ENCODE data around the gene TIMM44.

Gene TIMM44

GRCh38 chr19:7883105-7883504 lies 60.4 kb downstream of the TIMM44 start:
- DNase-seq (ENCODE audit: insufficient read length, low spot score) (no peak), FAIRE-seq (no peak)
- no peak for TF ChIP-seq SPI1 (IDR thresholded peaks at IDR 0.05; ENCODE audit: low read depth, low read length)
- no peak for TF ChIP-seq POU2F2 (IDR thresholded peaks at IDR 0.05; ENCODE audit: low read depth, low read length)
- no peak for TF ChIP-seq POLR2A (IDR thresholded peaks at IDR 0.05; ENCODE audit: low read depth, low read length)
- TF ChIP-seq PAX5 (IDR thresholded peaks at IDR 0.05; ENCODE audit: insufficient read depth, low read length, severe bottlenecking), result no peak
- no peak for TF ChIP-seq POLR2AphosphoS5 (IDR thresholded peaks at IDR 0.05; ENCODE audit: low read depth, low read length)
- no peak for TF ChIP-seq TAF1 (IDR thresholded peaks at IDR 0.05; ENCODE audit: low read depth, low read length)

- no peak for TF ChIP-seq PAX5 (IDR thresholded peaks at IDR 0.05; ENCODE audit: insufficient read depth, low read length, severe bottlenecking)
- FAIRE-seq (no peak), DNase-seq (ENCODE audit: insufficient read length, low spot score) (no peak)
Measured at GRCh38 chr19:7881910-7882309, 61.6 kb downstream of the TIMM44 start.

DNA sequence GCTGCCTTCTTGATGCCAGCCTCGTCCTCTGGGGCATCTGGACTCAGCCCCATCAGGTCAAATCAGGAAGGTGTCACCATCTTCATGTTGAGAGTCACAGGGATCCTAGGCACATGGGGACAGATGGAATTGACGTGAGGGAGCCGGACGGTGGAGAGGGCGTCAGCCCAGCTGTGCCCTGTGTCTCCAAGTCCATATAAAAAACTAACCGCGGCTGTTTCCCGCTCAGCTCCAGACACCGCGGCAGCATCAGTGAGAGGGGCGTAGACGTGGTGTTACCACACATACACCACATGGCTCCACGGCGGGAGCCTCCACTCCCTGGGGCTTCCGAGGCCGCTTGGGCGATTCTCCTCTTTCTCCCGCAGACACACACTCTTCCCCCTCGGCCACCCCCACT lies 63.6 kb downstream of the TIMM44 start:
- FAIRE-seq, result no peak
- TF ChIP-seq SPI1 (IDR thresholded peaks at IDR 0.05; ENCODE audit: low read depth, low read length), result no peak
- TF ChIP-seq POU2F2 (IDR thresholded peaks at IDR 0.05; ENCODE audit: low read depth, low read length), result no peak
- no peak for TF ChIP-seq POLR2A (IDR thresholded peaks at IDR 0.05; ENCODE audit: low read depth, low read length)
- TF ChIP-seq PAX5 (IDR thresholded peaks at IDR 0.05; ENCODE audit: insufficient read depth, low read length, severe bottlenecking), result no peak
- no peak for TF ChIP-seq POLR2AphosphoS5 (IDR thresholded peaks at IDR 0.05; ENCODE audit: low read depth, low read length)
- TF ChIP-seq TAF1 (IDR thresholded peaks at IDR 0.05; ENCODE audit: low read depth, low read length), result no peak

DNA sequence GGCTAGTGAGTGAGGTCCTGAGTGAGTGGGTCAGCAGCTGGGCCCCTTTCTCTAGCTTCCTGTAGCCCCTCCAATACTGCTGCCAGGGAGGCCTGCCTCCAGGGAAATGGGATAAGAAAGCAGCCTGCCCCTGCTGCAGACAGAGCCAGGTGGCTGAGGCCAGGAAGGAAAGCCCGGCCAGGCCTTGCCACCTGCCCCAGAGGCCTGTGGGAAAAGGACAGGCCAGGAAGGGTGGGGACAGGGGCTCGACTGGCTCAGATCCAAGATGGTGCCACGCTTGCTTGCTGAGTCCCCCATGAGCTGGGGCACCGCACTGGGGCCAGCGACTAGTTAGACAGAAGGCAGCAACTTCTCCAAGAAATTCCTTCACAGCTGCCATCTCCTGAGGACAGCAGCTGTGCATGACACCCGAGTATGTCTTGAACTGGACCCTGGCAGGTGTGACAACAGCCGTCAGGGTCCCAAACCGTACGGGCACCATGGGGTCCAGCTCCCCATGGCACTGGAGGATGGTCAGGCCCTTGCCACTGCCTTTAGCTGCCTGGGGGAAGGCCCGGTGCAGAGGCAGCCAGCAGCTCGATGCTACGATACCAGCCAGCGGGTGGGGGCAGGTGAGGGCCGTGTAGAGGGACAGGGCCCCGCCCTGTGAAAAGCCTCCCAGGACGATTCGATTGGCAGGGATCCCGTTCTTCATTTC lies 64.2 kb downstream of the TIMM44 start:
- FAIRE-seq, result no peak
- TF ChIP-seq POLR2A (IDR thresholded peaks at IDR 0.05; ENCODE audit: low read depth, low read length) (no peak), PAX5 (IDR thresholded peaks at IDR 0.05; ENCODE audit: insufficient read depth, low read length, severe bottlenecking) (no peak), POLR2AphosphoS5 (IDR thresholded peaks at IDR 0.05; ENCODE audit: low read depth, low read length) (no peak)
- DNase-seq (ENCODE audit: insufficient read length, low spot score), result no peak

More for the DNA sequence above, 63.6 kb downstream of the TIMM44 start:
- no peak for DNase-seq (ENCODE audit: insufficient read length, low spot score)

DNA sequence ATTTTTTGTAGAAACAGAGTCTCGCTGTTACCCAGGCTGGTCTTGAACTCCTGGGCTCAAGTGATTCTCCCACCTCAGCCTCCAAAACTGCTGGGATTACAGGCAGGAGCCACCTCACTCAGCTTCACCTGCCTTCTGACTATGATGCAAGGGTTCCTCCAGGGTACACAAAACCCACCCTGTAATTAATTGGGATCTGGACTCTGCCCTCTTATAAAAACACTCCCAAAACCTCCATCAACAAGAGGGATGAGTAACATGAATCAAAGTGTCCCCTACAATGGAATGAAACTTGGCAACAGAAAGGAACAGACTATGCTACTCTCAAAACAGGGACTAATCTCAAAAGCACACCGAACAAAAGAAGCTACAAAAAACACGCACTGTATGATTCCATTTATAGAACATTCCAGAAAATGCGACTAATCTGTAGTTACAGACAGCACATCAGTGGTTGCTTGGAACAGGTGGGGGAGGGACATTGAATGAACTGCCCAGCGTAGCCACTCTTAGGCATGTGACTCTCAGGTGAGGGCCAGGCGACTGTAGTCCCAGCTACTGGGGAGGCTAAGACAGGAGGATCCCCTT lies 66.1 kb downstream of the TIMM44 start:
- no peak for DNase-seq (ENCODE audit: insufficient read length, low spot score)
- no peak for FAIRE-seq
- TF ChIP-seq POLR2AphosphoS5 (IDR thresholded peaks at IDR 0.05; ENCODE audit: low read depth, low read length), result no peak
- TF ChIP-seq POU2F2 (IDR thresholded peaks at IDR 0.05; ENCODE audit: low read depth, low read length), result no peak

Data from GM12891 (cell line).